Measurements from ENCODE around the gene ARHGEF37. TPM values are rescaled to one million over a fixed set of nuclear protein-coding genes. Genes with fewer than 3 reads are reported as not detected.
A peak's percentile ranks its signal among the peaks of the same experiment; 100 is the strongest.

ARHGEF37 gene
- total RNA-seq, 1 donor from 2014 or later: 17.7 TPM

DNA sequence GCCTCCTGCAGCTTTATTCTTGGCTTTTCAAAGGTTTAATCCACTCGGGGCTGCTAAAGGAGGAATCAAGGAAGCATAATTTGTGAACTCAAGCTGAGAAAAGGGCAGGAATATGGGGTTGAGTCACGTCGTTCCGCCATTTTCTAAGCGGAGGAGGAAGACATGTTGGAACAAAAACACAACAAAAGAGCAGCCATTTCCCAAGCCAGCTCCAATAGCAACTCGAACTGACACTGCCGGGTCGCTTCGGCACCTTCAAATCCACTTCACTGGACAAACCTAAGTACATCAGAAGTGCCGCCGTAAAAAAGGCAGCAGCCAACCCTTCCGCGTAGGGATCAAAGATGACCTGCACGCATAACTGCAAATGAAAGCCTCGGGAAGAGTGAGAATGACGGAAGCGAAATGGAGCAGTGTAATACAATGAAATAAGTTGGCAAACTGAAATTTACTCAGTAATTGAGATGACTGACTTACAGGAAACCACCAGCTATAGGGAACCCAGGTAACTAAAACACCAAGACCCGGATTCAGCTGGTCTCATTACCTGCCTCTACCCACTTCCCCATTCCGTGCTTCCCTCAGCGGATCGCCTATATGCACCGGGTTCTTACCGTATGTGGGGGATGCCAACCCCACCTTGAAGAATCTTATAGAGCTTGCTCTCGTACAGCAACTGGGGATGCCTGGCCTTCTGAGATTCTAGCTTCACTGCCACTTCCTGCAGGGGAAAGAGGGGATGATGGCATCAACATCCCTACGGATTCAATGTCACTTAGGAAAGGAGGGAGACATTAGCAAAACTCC lies 31.6 kb upstream of the ARHGEF37 start:
- no peaks in the 10 kb centered on the region for H3K9me3 ChIP-seq

GRCh38 chr5:149550268-149550583 lies 31.1 kb upstream of the ARHGEF37 start:
- peak overlapping the region; percentile 99 for H3K27ac ChIP-seq
- H3K36me3 ChIP-seq: peaks cover 0 to 30% of the 10 kb centered on the region in 2 donors
- H3K27me3 ChIP-seq: no peaks in the 10 kb centered on the region
- intact Hi-C loops (cut with DNase I): loop anchor here (5.0 kb wide), 1 partner anchor 173 kb away; the partner anchor contains the start of gene IL17B
- no peaks in the 10 kb centered on the region for H3K9me3 ChIP-seq
- peak overlapping the region; percentile 90 to 91 for H3K4me3 ChIP-seq
- no peak for DNase-seq (ENCODE audit: extremely low spot score in 2 of 2)
- H3K4me1 ChIP-seq: peaks cover 48% of the 10 kb centered on the region
- TF ChIP-seq POLR2A (IDR thresholded peaks at IDR 0.05): no peak
- TF ChIP-seq CTCF (IDR thresholded peaks at IDR 0.05): no peak
- no peak for TF ChIP-seq POLR2AphosphoS5 (IDR thresholded peaks at IDR 0.05; ENCODE audit: insufficient read depth in 1 of 2, low read depth in 1 of 2)

More for the DNA sequence above, 31.6 kb upstream of the ARHGEF37 start:
- TF ChIP-seq POLR2AphosphoS5 (IDR thresholded peaks at IDR 0.05; ENCODE audit: insufficient read depth in 1 of 2, low read depth in 1 of 2) (no peak), POLR2A (IDR thresholded peaks at IDR 0.05) (no peak), CTCF (IDR thresholded peaks at IDR 0.05) (no peak)
- intact Hi-C loops (cut with DNase I): loop anchor here (5.0 kb wide), 1 partner anchor 172 kb away; the partner anchor contains the start of gene IL17B
- Histone ChIP-seq H3K4me1 (peaks cover 53% of the 10 kb centered on the region), H3K27ac (peak overlapping the region; percentile 99), H3K4me3 (peak overlapping the region; percentile 90 to 91), H3K36me3 (peaks cover 0 to 35% of the 10 kb centered on the region in 2 donors), H3K27me3 (no peaks in the 10 kb centered on the region)
- no peak for DNase-seq (ENCODE audit: extremely low spot score in 2 of 2)

- no peaks in the 10 kb centered on the region for H3K9me3 ChIP-seq
- DNase-seq (ENCODE audit: extremely low spot score in 2 of 2): no peak
- peak overlapping the region; percentile 99 for H3K27ac ChIP-seq
- peaks cover 0 to 26% of the 10 kb centered on the region in 2 donors for H3K36me3 ChIP-seq
- no peaks in the 10 kb centered on the region for H3K27me3 ChIP-seq
- intact Hi-C loops (cut with DNase I): loop anchor here (5.0 kb wide), 1 partner anchor 173 kb away; the partner anchor contains the start of gene IL17B
- H3K4me3 ChIP-seq: peak overlapping the region; percentile 90 to 91
- no peak for TF ChIP-seq CTCF (IDR thresholded peaks at IDR 0.05)
- no peak for TF ChIP-seq POLR2AphosphoS5 (IDR thresholded peaks at IDR 0.05; ENCODE audit: insufficient read depth in 1 of 2, low read depth in 1 of 2)
- no peak for TF ChIP-seq POLR2A (IDR thresholded peaks at IDR 0.05)
- peaks cover 44% of the 10 kb centered on the region for H3K4me1 ChIP-seq
Measured at GRCh38 chr5:149550594-149551226, 30.6 kb upstream of the ARHGEF37 start.

DNA sequence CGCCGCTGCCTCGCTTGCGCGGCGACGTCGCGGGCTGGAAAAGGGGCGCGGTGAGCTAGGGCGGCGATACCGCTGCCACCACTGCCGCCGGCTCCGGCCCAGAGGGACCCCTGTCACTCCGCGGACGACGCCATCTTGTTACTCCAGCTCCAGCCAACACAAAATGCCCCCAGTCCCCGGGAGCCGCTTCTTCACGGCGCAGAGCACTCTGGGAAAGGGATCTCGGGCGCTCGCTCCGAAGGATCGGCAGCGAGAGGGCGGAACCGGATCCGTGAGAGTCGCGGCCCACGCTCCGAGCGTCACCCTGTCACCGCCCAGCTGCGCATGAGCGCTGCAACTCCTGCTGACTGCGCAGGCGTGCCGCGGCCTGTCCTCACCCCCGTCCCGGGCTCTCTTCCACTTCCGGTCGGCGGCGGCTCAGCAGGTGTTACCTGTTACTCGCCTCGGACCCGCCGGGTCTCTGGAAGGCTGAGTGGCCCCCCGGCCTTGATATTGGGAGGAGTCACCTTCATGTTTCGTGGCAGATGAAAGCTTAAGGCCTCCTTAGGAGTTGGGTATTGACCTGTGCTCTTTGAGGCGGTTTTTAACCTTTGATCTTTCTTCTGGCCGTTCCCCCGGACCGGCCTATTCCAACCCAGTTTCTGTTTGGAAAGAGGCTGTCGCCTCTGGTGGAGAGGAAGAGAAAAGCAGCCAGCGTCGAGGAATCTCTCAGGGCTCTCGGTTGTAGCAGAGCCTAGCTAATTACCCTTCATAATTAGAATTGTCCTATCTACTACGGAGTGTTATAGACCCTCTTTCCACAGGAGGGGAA lies 29.9 kb upstream of the ARHGEF37 start, which contains the start of gene CSNK1A1:
CSNK1A1 (minus strand) TSS at position 213 of the 811 bp plus-strand sequence. CDS start 475 bp downstream, outside the sequence.
- intact Hi-C loops (cut with DNase I): loop anchor here (5.0 kb wide), 1 partner anchor 174 kb away; the partner anchor contains the start of gene IL17B
- peak; percentile 42 to 87 (median 53) for TF ChIP-seq CTCF (IDR thresholded peaks at IDR 0.05)
- TF ChIP-seq POLR2A (IDR thresholded peaks at IDR 0.05): peak in 1 of 2 donors; percentile 88
- peak; percentile 97 to 99 for TF ChIP-seq POLR2AphosphoS5 (IDR thresholded peaks at IDR 0.05; ENCODE audit: insufficient read depth in 1 of 2, low read depth in 1 of 2)
- Histone ChIP-seq H3K4me1 (peaks cover 36% of the 10 kb centered on the region), H3K27ac (peak within 1 kb of the TSS; percentile 99), H3K4me3 (peak within 1 kb of the TSS; percentile 90 to 91), H3K36me3 (peaks cover 0 to 20% of the 10 kb centered on the region in 2 donors), H3K27me3 (no peaks in the 10 kb centered on the region), H3K9me3 (no peaks in the 10 kb centered on the region)
- peak in 1 of 2 donors; percentile 99 for DNase-seq (ENCODE audit: extremely low spot score in 2 of 2)
